SK-N-SH (cell line): ENCODE measurements around the gene GRIN1. TPM values are rescaled to one million over a fixed set of nuclear protein-coding genes. Genes with fewer than 3 reads are reported as not detected.

Experiments used
- CTCF ChIA-PET: fragments of 300-600, 350-600 bp; formaldehyde crosslinking; extraction: SDS; loops from one replicate; lab custom pipeline; 2021; lab: Yijun Ruan, JAX
- POLR2A ChIA-PET: fragments of 350-600 bp; sonication (Branson Sonifier 250); formaldehyde crosslinking; extraction: SDS; loops from one replicate; lab custom pipeline; 2020; ENCODE audit warnings: antibody characterized with exemption, inconsistent platforms; lab: Yijun Ruan, JAX
- DNase-seq: peaks from one replicate; pipeline ENCODE4 v3.0.0; 2012
- H2AFZ ChIP-seq: fragments of 200-600 bp; sonication (generic); 2 replicates; pipeline ENCODE4 v1.8.1; 2016; ENCODE audit warnings: antibody characterized with exemption, mild to moderate bottlenecking, low read depth
- H3F3A ChIP-seq: fragments of 200-600 bp; sonication (generic); replicated peaks from 2 replicates; pipeline ENCODE3; 2016; ENCODE audit warnings: antibody characterized with exemption, mild to moderate bottlenecking; ENCODE audit not compliant: insufficient read depth
- H3K27ac ChIP-seq, 2 experiments: fragments of 200-500 bp in 1 of 2; fragments of 200-600 bp in 1 of 2; sonication (Bioruptor generic) in 1 of 2; sonication (generic), shearing (Covaris generic) in 1 of 2; 2 replicates each; pipeline versions ENCODE4 v1.5.1 to v1.6.1; 2014 to 2016; ENCODE audit warnings: low read depth in 2 of 2, inconsistent platforms in 1 of 2, low read length in 1 of 2, mild to moderate bottlenecking in 1 of 2, mixed read lengths in 1 of 2
- H3K27me3 ChIP-seq: fragments of 200-600 bp; sonication (generic), shearing (Covaris generic); 2 replicates; pipeline ENCODE4 v1.6.1; 2016; ENCODE audit warnings: mixed run types; ENCODE audit not compliant: insufficient read depth
- H3K36me3 ChIP-seq, 2 experiments: fragments of 200-500 bp in 1 of 2; fragments of 200-600 bp in 1 of 2; sonication (Bioruptor generic) in 1 of 2; sonication (generic) in 1 of 2; replicated peaks in 1 of 2; 2 replicates each; pipeline versions ENCODE3 to v1.5.1; 2014 to 2016; ENCODE audit warnings: low read length in 1 of 2, mild to moderate bottlenecking in 1 of 2; ENCODE audit not compliant: insufficient read depth in 2 of 2, control insufficient read depth in 1 of 2
- H3K4me1 ChIP-seq, 2 experiments: fragments of 200-500 bp in 1 of 2; fragments of 200-600 bp in 1 of 2; sonication (Bioruptor generic) in 1 of 2; sonication (generic), shearing (Covaris generic) in 1 of 2; 2 replicates each; pipeline versions ENCODE4 v1.5.1 to v1.6.1; 2014 to 2016; ENCODE audit warnings: low read depth in 1 of 2, low read length in 1 of 2, mixed run types in 1 of 2; ENCODE audit not compliant: insufficient read depth in 2 of 2, control insufficient read depth in 1 of 2
- H3K4me2 ChIP-seq: fragments of 200-600 bp; sonication (generic), shearing (Covaris generic); 2 replicates; pipeline ENCODE4 v1.6.1; 2017; ENCODE audit warnings: mixed run types
- H3K4me3 ChIP-seq, 2 experiments: fragments of 200-500 bp in 1 of 2; fragments of 200-600 bp in 1 of 2; sonication (Bioruptor generic) in 1 of 2; sonication (generic), shearing (Covaris generic) in 1 of 2; 2 replicates each; pipeline versions ENCODE4 v1.5.1 to v1.8.1; 2014 to 2016; ENCODE audit warnings: low read depth in 2 of 2, inconsistent platforms in 1 of 2, low read length in 1 of 2, mild to moderate bottlenecking in 1 of 2, mixed read lengths in 1 of 2, moderate library complexity in 1 of 2
- H3K79me2 ChIP-seq: fragments of 200-600 bp; sonication (generic); 2 replicates; pipeline ENCODE4 v1.8.1; 2017; ENCODE audit warnings: mild to moderate bottlenecking; ENCODE audit not compliant: insufficient read depth
- H3K9ac ChIP-seq: fragments of 200-600 bp; sonication (generic); 2 replicates; pipeline ENCODE4 v1.6.1; 2017; ENCODE audit warnings: mixed run types
- H3K9me2 ChIP-seq: fragments of 200-600 bp; sonication (generic); 2 replicates; pipeline ENCODE4 v1.6.1; 2017; ENCODE audit warnings: mixed run types
- H3K9me3 ChIP-seq: fragments of 200-600 bp; sonication (generic); 2 replicates; pipeline ENCODE4 v1.6.1; 2017; ENCODE audit warnings: mixed run types, mild to moderate bottlenecking, moderate library complexity
- H4K20me1 ChIP-seq: fragments of 200-600 bp; sonication (generic); 2 replicates; pipeline ENCODE4 v1.6.1; 2017; ENCODE audit warnings: mild to moderate bottlenecking, mixed run types; ENCODE audit not compliant: insufficient read depth
- CTCF ChIP-seq: fragments of 200-600 bp; sonication (generic); IDR thresholded peaks from 2 replicates; pipeline ENCODE4 v1.6.1; 2017; ENCODE audit warnings: antibody characterized with exemption, mild to moderate bottlenecking, moderate library complexity
- IRF3 ChIP-seq: fragments of 150-350 bp; IDR thresholded peaks from 2 replicates; pipeline ENCODE4 v1.6.1; 2016; ENCODE audit warnings: mild to moderate bottlenecking, low read depth, low read length
- RAD21 ChIP-seq: IDR thresholded peaks from 2 replicates; pipeline ENCODE4 v1.6.1; 2012; ENCODE audit warnings: mild to moderate bottlenecking, low read length
- RCOR1 ChIP-seq: fragments of 150-350 bp; IDR thresholded peaks from 2 replicates; pipeline ENCODE4 v1.6.1; 2017; ENCODE audit warnings: antibody characterized with exemption, low read length
- REST ChIP-seq: IDR thresholded peaks from 2 replicates; pipeline ENCODE4 v1.6.1; 2012; ENCODE audit warnings: mild to moderate bottlenecking, low read depth, low read length, moderate library complexity
- RXRA ChIP-seq: IDR thresholded peaks from 2 replicates; pipeline ENCODE4 v1.4.0; 2012; ENCODE audit warnings: low read depth, mild to moderate bottlenecking, borderline replicate concordance
- SMC3 ChIP-seq: IDR thresholded peaks from 2 replicates; pipeline ENCODE4 v1.6.1; 2012; ENCODE audit warnings: low read depth, low read length, improper control_type of control experiment
- USF1 ChIP-seq: IDR thresholded peaks from 2 replicates; pipeline ENCODE4 v1.4.0; 2012; ENCODE audit warnings: low read depth, borderline replicate concordance
- USF2 ChIP-seq: fragments of 150-350 bp; IDR thresholded peaks from 2 replicates; pipeline ENCODE4 v1.6.1; 2017; ENCODE audit warnings: antibody characterized with exemption, low read length, low read depth, borderline replicate concordance
- WGBS: methylation state at CpG from one replicate; pipeline ENCODE4 v1.1.6; 2017; ENCODE audit warnings: low lambda C conversion rate; 5-methylcytosine and 5-hydroxymethylcytosine counted together
- polyA plus RNA-seq, 3 experiments: library from polyadenylated mRNA; depleted of rRNA; stranded (reverse); fragments of >200 nt; gene quantifications; 2 replicates each; pipeline ENCODE4 v1.2.3, GENCODE V29; 2012

GRIN1 gene
- polyA plus RNA-seq, 1 of the 3 experiments (the other 2 are of a cell fraction) = not detected

GRCh38 chr9:137139468-137140150, 655 bp downstream of the GRIN1 start:
- H3K4me1 ChIP-seq = peaks cover 0 to 8% of the 10 kb centered on the region in 2 experiments; a peak in 1 of 4 replicates
- H3K4me2 ChIP-seq = no peak overlapping the region
- H3K36me3 ChIP-seq = no peaks in the 10 kb centered on the region
- H3K9ac ChIP-seq = no peak overlapping the region
- no peaks in the 10 kb centered on the region for H3K79me2 ChIP-seq
- H3K27ac ChIP-seq = no peak overlapping the region
- H3K27me3 ChIP-seq = peaks cover 14% of the 10 kb centered on the region
- H3K4me3 ChIP-seq = peak overlapping the region in 1 of 2 experiments; percentile 35; a peak in 1 of 4 replicates
- no peaks in the 10 kb centered on the region for H4K20me1 ChIP-seq
- no peaks in the 10 kb centered on the region for H3K9me3 ChIP-seq
- no peaks in the 10 kb centered on the region for H3F3A ChIP-seq
- 75% methylated on average over 19 of the region's 37 CpGs for WGBS
- H3K9me2 ChIP-seq = no peaks in the 10 kb centered on the region
- POLR2A ChIA-PET = interaction anchor here (0.8 to 3.0 kb wide), 6 partner anchors 9 to 54 kb away, joined by 3 to 32 read pairs (median 4); partner anchors contain the start of gene TMEM210
- CTCF ChIA-PET = interaction anchor here (1.1 to 3.1 kb wide), 3 partner anchors 10 to 97 kb away, joined by 3 to 14 read pairs (median 10); partner anchors contain the start of gene TMEM210
- no peak overlapping the region for H2AFZ ChIP-seq
- TF ChIP-seq RAD21 = no peak
- TF ChIP-seq USF2 = no peak
- TF ChIP-seq RXRA = no peak
- TF ChIP-seq SMC3 = no peak
- TF ChIP-seq CTCF = no peak
- no peak for TF ChIP-seq USF1
- no peak for TF ChIP-seq IRF3
- DNase-seq = no peak

GRCh38 chr9:137140151-137141012, 1.4 kb downstream of the GRIN1 start:
- CTCF ChIA-PET = interaction anchor here (0.6 to 3.1 kb wide), 3 partner anchors 11 to 336 kb away, joined by 3 to 14 read pairs (median 3); no protein-coding TSS in a partner anchor
- 0 out of 2 replicates have a peak, but pooled peaks have one; percentile 29 for TF ChIP-seq REST
- TF ChIP-seq RCOR1 = no peak
- TF ChIP-seq, all 33 proteins: peak for 1
- POLR2A ChIA-PET = interaction anchor here (1.3 to 3.0 kb wide), 3 partner anchors 8 to 11 kb away, joined by 3 to 32 read pairs (median 6); no protein-coding TSS in a partner anchor
- Histone ChIP-seq H3K4me1 (peaks cover 0 to 8% of the 10 kb centered on the region in 2 experiments; a peak in 1 of 4 replicates), H3F3A (no peaks in the 10 kb centered on the region), H3K4me2 (no peak overlapping the region), H4K20me1 (no peaks in the 10 kb centered on the region), H3K9ac (no peak overlapping the region), H3K9me3 (no peaks in the 10 kb centered on the region), H3K27ac (no peak overlapping the region), H3K9me2 (no peaks in the 10 kb centered on the region), H3K27me3 (peaks cover 14% of the 10 kb centered on the region), H2AFZ (no peak overlapping the region), H3K4me3 (no peak overlapping the region), H3K36me3 (no peaks in the 10 kb centered on the region), H3K79me2 (no peaks in the 10 kb centered on the region)
- 82% methylated on average over 23 of the region's 26 CpGs for WGBS
- DNase-seq = no peak
